GM18517 (cell line): ENCODE results near the gene G6PC1.
"Not testable (repeated sequence)": the region's sequence is repeated elsewhere in the genome, so short reads cannot be mapped to it uniquely, and the experiment has no call there.

ENCODE experiments used
- ATAC-seq: cut with Tn5 transposase; IDR thresholded peaks from one replicate; pipeline ENCODE4 v1.9.1; 2021; ENCODE audit warnings: mild to moderate bottlenecking, moderate library complexity; ENCODE audit not compliant: unreplicated experiment

G6PC1 gene

GRCh38 chr17:42873315-42873714 lies 27.3 kb upstream of the G6PC1 start:
- no peak for ATAC-seq

- ATAC-seq = not testable (repeated sequence)
These were observed 26.5 kb upstream of the G6PC1 start for GRCh38 chr17:42873932-42874695.

GRCh38 chr17:42877037-42877436 lies 23.6 kb upstream of the G6PC1 start:
- no peak for ATAC-seq

GRCh38 chr17:42878123-42878880 lies 22.3 kb upstream of the G6PC1 start:
- ATAC-seq = no peak

GRCh38 chr17:42878924-42879595 lies 21.5 kb upstream of the G6PC1 start:
- ATAC-seq = no peak

- ATAC-seq = no peak
These were observed 21.0 kb upstream of the G6PC1 start for GRCh38 chr17:42879596-42879985.

GRCh38 chr17:42880776-42881310 lies 19.8 kb upstream of the G6PC1 start:
- ATAC-seq = no peak

GRCh38 chr17:42881706-42882105 lies 18.9 kb upstream of the G6PC1 start:
- ATAC-seq = not testable (repeated sequence)

- no peak for ATAC-seq
These were observed 18.4 kb upstream of the G6PC1 start for GRCh38 chr17:42882166-42882565.

GRCh38 chr17:42883802-42884558 lies 16.6 kb upstream of the G6PC1 start:
- ATAC-seq = no peak

GRCh38 chr17:42885806-42886205 lies 14.8 kb upstream of the G6PC1 start:
- ATAC-seq = not testable (repeated sequence)

- ATAC-seq = no peak
These were observed 14.1 kb upstream of the G6PC1 start for GRCh38 chr17:42886283-42887176.

GRCh38 chr17:42889809-42890208 lies 10.8 kb upstream of the G6PC1 start:
- no peak for ATAC-seq

- no peak for ATAC-seq
These were observed 9.0 kb upstream of the G6PC1 start for GRCh38 chr17:42891539-42892152.

GRCh38 chr17:42893359-42893758 lies 7.2 kb upstream of the G6PC1 start:
- no peak for ATAC-seq

GRCh38 chr17:42894283-42895184 lies 6.1 kb upstream of the G6PC1 start:
- no peak for ATAC-seq

GRCh38 chr17:42895185-42895555 lies 5.4 kb upstream of the G6PC1 start:
- ATAC-seq = no peak

- ATAC-seq = no peak
These were observed 2.3 kb upstream of the G6PC1 start for GRCh38 chr17:42898147-42898811.
